ENCODE data around the gene FEZF2.

The FEZF2 gene

DNA sequence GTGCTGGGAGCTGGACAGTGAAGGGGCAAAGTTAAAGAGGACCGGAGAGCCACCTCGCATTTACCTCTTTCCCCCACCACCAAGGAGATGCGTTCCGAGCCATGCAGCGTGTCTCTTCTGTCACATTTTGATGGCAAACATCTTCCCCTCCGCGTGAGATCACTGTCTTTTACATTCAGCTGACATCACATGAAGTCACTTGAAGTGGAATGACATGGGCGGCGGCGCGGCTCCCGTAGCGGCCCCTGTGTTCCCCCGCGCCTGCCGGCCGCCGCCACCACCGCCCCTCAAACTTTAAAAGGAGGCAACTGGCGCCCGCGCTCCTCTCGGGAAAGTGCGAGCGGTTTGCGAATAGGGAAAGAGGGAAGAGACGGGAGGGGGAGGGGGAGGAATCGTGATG, at the start of gene FEZF2:
Gene FEZF2, minus strand, starts transcription at position 336 of the 400 bp plus-strand sequence. CDS start 682 bp downstream, outside the sequence.
- no peak for DNase-seq

DNA sequence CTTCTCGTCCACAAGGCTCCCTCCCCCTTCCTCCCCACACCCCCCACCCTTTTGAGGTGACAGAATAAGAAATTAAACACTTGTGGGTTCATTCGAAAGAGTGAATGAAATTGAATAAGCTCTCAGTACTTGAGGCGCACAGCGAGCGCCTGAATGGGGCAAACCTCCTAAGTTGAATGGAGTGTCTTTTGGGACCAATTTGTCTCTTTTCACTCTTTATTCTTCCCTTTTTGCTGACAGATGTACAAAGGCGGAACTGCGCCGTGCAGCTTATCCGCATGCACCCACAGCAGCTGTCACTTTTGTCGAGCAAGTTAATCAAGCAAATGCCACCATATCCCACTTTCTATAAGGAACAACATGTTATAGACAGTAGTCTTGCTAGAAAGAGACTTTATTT, 47.9 kb upstream of the FEZF2 start:
- no peak for DNase-seq

GRCh38 chr3:62416144-62416543, 42.8 kb upstream of the FEZF2 start:
- no peak for DNase-seq

DNA sequence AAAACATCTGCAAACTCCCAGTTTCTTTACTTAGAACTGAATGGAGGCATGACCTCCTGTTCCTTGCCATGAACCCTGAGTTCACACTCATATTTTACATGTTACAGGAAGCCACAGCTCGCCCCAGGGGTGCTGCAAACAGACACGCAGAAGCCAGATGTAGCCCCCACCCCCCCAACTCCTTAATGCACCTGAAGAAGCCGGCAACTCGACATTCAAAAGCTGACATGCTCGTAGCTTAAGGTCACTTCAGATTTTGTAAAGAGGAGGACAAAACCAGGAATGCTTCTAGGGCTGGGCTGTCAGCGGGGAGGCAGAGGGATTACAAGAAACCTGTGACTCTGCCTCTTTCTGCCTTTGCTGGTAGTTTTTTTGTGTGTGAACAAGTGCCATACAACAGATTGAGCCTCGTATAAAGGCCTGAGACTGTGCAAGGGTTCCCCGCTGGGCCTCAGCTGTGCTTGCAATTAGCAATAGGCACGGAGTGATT, 42.0 kb upstream of the FEZF2 start:
- peak; percentile 60 for DNase-seq

GRCh38 chr3:62414786-62415185, 41.4 kb upstream of the FEZF2 start:
- no peak for DNase-seq

- DNase-seq = no peak
Observed at GRCh38 chr3:62413687-62414086, 40.3 kb upstream of the FEZF2 start.

GRCh38 chr3:62406945-62407344, 33.6 kb upstream of the FEZF2 start:
- DNase-seq = no peak

DNA sequence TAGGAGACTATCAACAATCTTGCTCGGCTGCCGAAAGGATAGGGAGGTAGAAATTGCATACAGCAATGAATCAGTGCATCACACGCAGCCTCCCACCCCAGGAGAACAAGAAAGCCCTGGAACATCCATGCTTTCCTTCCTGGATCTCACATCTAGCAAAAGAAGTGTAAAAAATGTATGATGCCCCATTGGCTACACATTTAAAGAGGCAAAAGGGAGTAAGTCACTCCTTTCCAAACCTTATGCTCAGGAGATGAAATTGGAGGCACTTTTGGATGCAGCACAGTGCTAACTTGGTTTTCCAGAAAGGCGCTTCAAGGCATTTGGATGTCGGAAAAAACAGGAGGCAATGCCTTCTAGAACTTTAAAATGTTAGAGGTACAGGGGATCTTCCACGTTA, 32.2 kb upstream of the FEZF2 start:
- no peak for DNase-seq

- no peak for DNase-seq
Observed at GRCh38 chr3:62405135-62405534, 31.8 kb upstream of the FEZF2 start.

- DNase-seq = no peak
Observed at GRCh38 chr3:62404321-62404720, 31.0 kb upstream of the FEZF2 start.

GRCh38 chr3:62403765-62404164, 30.4 kb upstream of the FEZF2 start:
- no peak for DNase-seq

- DNase-seq = no peak
Observed at GRCh38 chr3:62392626-62393292, 19.4 kb upstream of the FEZF2 start.

DNA sequence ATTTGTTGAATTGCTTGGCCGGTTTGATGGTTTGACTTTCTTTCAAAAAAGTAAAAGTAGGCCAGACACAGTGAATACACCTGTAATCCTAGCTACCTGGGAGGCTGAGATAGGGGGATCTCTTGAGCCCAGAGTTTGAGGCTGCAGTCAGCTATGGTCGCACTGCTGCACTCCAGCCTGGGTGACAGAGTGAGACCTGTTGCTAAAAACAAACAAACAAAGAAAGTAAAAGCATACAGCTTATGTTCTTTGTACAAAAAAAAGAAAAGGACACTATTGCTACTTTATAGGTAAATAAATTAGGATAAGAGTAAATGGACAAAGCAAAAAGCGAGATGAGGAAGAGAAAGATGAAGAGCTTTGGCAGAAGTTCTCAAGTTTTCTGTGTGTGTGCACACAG, 13.9 kb upstream of the FEZF2 start:
- no peak for DNase-seq

- DNase-seq = no peak
Observed at GRCh38 chr3:62379321-62379798, 6.0 kb upstream of the FEZF2 start.

DNA sequence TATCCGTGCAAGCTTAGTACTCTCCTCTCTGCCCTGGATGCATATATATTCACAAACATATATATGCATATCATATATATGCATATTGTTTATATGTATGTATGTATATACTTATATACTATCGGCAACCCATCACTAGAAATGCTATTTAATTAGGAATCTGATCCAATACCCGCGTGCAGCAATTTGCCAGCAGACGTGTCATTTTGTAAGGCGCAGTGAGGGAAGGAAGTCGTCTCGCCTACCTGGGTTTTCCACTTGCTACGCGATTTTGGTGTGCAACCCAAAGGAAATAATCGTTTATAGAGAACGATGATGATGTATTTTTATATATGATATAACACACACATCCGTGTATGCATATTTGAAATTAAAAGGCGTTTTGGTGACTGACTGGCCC, 5.6 kb upstream of the FEZF2 start:
- DNase-seq = no peak

- DNase-seq = no peak
Observed at GRCh38 chr3:62378311-62378789, 5.0 kb upstream of the FEZF2 start.

DNA sequence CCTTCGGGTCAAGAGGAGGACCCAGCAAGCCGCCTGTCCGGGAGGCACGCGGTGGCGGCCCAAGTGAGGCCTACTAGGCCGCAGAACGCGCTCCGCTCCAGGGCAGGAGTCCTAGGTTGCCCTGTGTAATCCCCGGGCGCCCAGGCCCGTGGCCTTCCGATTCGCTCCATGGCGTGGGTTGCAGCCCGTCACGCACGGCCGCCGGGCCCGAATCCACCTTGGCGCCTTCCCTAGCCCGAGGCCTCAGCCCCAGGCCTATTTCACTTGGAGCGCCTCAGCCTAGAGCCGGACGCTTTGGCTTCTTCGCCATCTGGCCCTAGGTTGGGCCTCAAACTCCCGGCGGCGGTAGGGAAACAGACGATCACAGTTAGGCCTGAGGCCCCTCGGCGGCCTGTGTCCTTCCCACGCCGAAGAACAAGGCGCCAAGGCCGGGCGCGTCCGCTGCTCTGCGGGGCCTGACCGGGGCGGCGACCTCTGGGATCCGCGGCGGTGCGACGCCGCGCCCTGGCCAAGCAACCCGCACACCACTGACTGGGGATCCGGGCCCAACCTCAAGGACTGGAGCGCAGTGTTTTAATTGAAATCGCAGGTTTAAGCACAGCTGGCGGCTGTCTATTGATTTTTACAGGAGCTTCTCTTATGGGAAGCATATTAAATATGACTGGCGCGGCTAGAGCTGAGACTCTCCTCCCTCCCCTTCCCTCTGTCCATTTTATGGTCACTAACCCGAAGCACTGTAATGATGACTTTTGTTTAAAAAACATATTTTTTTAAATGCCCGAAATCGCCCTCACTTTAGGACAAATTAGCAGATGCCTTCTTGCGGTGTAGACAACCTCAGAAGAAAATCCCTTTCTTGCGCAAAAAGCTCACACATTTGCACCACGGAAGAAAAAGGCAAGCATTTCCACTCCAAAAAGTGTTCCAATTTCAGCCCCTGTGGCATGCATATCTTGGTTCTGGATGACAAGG, 3.8 kb upstream of the FEZF2 start:
- DNase-seq = no peak

DNA sequence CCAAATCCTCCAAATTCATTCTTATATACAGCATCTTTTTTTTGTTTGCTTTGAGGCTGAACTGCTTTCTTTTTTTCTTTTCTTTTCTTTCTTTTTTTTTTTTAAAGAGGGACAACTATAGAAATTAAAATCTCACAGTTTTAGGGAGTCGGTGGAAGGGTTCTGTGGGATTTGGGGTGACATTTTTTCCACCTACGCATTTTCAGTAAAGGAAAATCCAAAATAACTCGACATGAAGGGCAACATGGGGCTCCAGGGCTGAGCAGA, 3.0 kb upstream of the FEZF2 start:
- no peak for DNase-seq

- no peak for DNase-seq
Observed at GRCh38 chr3:62375655-62376453, 2.5 kb upstream of the FEZF2 start.

DNA sequence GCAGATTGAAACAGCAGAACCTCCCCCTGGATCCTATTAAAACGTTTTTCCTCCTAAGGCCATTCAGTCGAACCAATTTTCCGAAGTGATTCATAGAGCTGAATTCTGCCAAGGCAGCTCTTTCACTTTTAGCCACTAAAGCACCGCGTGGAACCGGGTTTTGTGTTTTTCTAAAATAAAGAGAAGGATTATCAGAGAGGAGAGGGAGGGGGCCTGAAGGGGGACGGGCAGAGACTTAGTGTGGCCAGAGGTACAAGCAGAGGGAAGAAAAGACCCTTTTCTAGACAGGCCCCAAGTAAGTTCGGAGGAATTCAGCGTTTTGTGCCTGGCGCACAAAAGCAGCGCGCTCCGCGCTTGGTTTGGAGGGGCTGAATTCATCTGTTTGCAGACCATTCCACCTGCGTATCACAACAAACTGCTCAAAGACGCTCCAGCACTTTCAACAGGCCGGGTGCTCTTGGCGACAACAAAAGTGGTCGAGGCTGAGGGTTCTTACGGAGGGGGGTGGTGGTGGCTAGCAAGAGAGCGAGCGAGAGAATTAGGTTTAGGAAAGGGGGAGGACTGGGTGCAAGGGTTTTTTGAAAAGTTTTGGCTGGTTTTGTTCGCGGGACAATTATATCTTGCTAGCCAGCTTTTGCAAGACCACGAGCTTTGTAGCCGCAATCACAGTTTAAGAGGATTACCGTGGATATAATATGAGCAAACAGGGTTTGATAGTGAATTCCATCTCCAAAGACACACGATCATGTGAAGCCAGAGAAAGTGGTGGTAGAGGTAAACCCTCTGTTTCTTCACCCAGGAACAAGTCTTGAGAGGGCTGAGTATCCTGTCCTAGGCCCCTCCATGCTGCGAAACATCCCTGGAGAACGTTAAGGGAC, 1.2 kb upstream of the FEZF2 start:
- DNase-seq = no peak

GRCh38 chr3:62373714-62374333, 474 bp upstream of the FEZF2 start:
- no peak for DNase-seq

DNA sequence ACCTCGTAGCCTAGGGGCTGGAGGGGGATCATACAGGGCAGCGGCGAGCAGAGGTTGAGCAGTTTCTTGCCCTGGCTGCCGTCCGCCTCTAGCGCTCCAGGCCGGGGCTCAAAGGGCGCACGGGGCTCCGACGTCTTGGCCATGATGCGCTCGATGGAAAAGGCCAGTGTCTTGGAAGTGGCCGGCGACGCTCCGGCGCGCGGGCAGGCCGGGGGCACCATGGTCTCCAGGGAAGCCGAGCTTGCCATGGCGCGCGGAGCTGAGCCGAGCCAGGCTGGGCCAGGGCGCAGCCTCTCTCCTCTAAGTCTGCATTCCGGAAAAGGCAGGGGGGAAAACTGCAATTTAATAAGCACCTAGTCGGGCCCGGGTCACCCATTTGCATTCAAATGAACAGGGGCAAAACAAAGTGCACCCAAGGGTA, 719 bp downstream of the FEZF2 start:
- DNase-seq = no peak
